ENCODE data around the gene TXNL1. TPM values are rescaled to one million over a fixed set of nuclear protein-coding genes. Genes with fewer than 3 reads are reported as not detected.
A peak's percentile ranks its signal among the peaks of the same experiment; 100 is the strongest.

Gene TXNL1
- 52.6 and 52.8 TPM in 2 replicates for total RNA-seq (2014; rRNA removed; shearing (Covaris generic); ENCODE audit: low replicate concordance)

GRCh38 chr18:56638232-56639103, at the start of gene TXNL1:
TSS of gene TXNL1 (minus strand) at chr18:56638592. CDS start at chr18:56638440, 152 bp downstream.
- Histone ChIP-seq H3K9me3 (ENCODE audit: low read length) (no peaks in the 10 kb centered on the region), H3K4me2 (ENCODE audit: low read depth, low read length, poor library complexity, severe bottlenecking) (peak within 1 kb of the TSS; percentile 96), H3K9me2 (replicated peaks; ENCODE audit: insufficient read depth, low read length) (no peaks in the 10 kb centered on the region), H3K27ac (ENCODE audit: low read length) (peak within 1 kb of the TSS; percentile 77), H3K79me2 (ENCODE audit: low read length) (peaks cover 49% of the 10 kb centered on the region), H4K20me1 (ENCODE audit: insufficient read depth, low read depth, low read length) (peaks cover 30% of the 10 kb centered on the region), H3K36me3 (ENCODE audit: insufficient read depth, low read length) (peaks cover 26% of the 10 kb centered on the region), H3K4me1 (ENCODE audit: low read length) (peaks cover 31% of the 10 kb centered on the region), H3K27me3 (ENCODE audit: low read length) (no peaks in the 10 kb centered on the region), H3K9ac (ENCODE audit: low read length) (peak within 1 kb of the TSS; percentile 95), H3K4me3 (ENCODE audit: low read length) (peak within 1 kb of the TSS; percentile 92), H2AFZ (ENCODE audit: low read length) (no peak within 1 kb of the TSS)
- DNase-seq: peak; percentile 100

GRCh38 chr18:56684277-56684676, 45.9 kb upstream of the TXNL1 start:
- Histone ChIP-seq H3K9ac (ENCODE audit: low read length) (no peak overlapping the region), H3K27ac (ENCODE audit: low read length) (no peak overlapping the region), H3K4me2 (ENCODE audit: low read depth, low read length, poor library complexity, severe bottlenecking) (no peak overlapping the region), H3K36me3 (ENCODE audit: insufficient read depth, low read length) (no peaks in the 10 kb centered on the region), H3K9me3 (ENCODE audit: low read length) (no peaks in the 10 kb centered on the region), H3K79me2 (ENCODE audit: low read length) (no peaks in the 10 kb centered on the region), H3K27me3 (ENCODE audit: low read length) (no peaks in the 10 kb centered on the region), H3K9me2 (replicated peaks; ENCODE audit: insufficient read depth, low read length) (no peaks in the 10 kb centered on the region), H3K4me1 (ENCODE audit: low read length) (peaks cover 9% of the 10 kb centered on the region), H3K4me3 (ENCODE audit: low read length) (no peak overlapping the region), H4K20me1 (ENCODE audit: insufficient read depth, low read depth, low read length) (no peaks in the 10 kb centered on the region), H2AFZ (ENCODE audit: low read length) (no peak overlapping the region)
- no peak for DNase-seq

- Histone ChIP-seq H3K4me1 (ENCODE audit: low read length) (peaks cover 9% of the 10 kb centered on the region), H3K36me3 (ENCODE audit: insufficient read depth, low read length) (no peaks in the 10 kb centered on the region), H4K20me1 (ENCODE audit: insufficient read depth, low read depth, low read length) (no peaks in the 10 kb centered on the region), H3K27me3 (ENCODE audit: low read length) (no peaks in the 10 kb centered on the region), H3K4me3 (ENCODE audit: low read length) (no peak overlapping the region), H2AFZ (ENCODE audit: low read length) (no peak overlapping the region), H3K27ac (ENCODE audit: low read length) (no peak overlapping the region), H3K9me3 (ENCODE audit: low read length) (no peaks in the 10 kb centered on the region; the same call in 1 of the 2 replicates), H3K9me2 (replicated peaks; ENCODE audit: insufficient read depth, low read length) (no peaks in the 10 kb centered on the region), H3K4me2 (ENCODE audit: low read depth, low read length, poor library complexity, severe bottlenecking) (no peak overlapping the region), H3K9ac (ENCODE audit: low read length) (no peak overlapping the region), H3K79me2 (ENCODE audit: low read length) (no peaks in the 10 kb centered on the region)
- no peak for DNase-seq
These were observed 40.6 kb upstream of the TXNL1 start for GRCh38 chr18:56678836-56679565.

- DNase-seq: no peak
- Histone ChIP-seq H3K9me2 (replicated peaks; ENCODE audit: insufficient read depth, low read length) (no peaks in the 10 kb centered on the region), H3K9ac (ENCODE audit: low read length) (no peak overlapping the region), H3K36me3 (ENCODE audit: insufficient read depth, low read length) (no peaks in the 10 kb centered on the region), H3K4me2 (ENCODE audit: low read depth, low read length, poor library complexity, severe bottlenecking) (no peak overlapping the region), H3K27me3 (ENCODE audit: low read length) (no peaks in the 10 kb centered on the region), H3K9me3 (ENCODE audit: low read length) (no peaks in the 10 kb centered on the region; the same call in 1 of the 2 replicates), H3K4me3 (ENCODE audit: low read length) (no peak overlapping the region), H3K4me1 (ENCODE audit: low read length) (peaks cover 2% of the 10 kb centered on the region), H3K79me2 (ENCODE audit: low read length) (no peaks in the 10 kb centered on the region), H4K20me1 (ENCODE audit: insufficient read depth, low read depth, low read length) (no peaks in the 10 kb centered on the region), H3K27ac (ENCODE audit: low read length) (no peak overlapping the region), H2AFZ (ENCODE audit: low read length) (no peak overlapping the region)
These were observed 38.2 kb upstream of the TXNL1 start for GRCh38 chr18:56676639-56677038.

- H2AFZ ChIP-seq (ENCODE audit: low read length): no peak overlapping the region
- H3K27me3 ChIP-seq (ENCODE audit: low read length): no peaks in the 10 kb centered on the region
- H3K9me3 ChIP-seq (ENCODE audit: low read length): no peaks in the 10 kb centered on the region
- H3K9ac ChIP-seq (ENCODE audit: low read length): no peak overlapping the region
- no peak overlapping the region for H3K27ac ChIP-seq (ENCODE audit: low read length)
- no peak overlapping the region for H3K4me3 ChIP-seq (ENCODE audit: low read length)
- H3K79me2 ChIP-seq (ENCODE audit: low read length): no peaks in the 10 kb centered on the region
- peaks cover 6% of the 10 kb centered on the region; the same call in 1 of the 2 replicates for H4K20me1 ChIP-seq (ENCODE audit: insufficient read depth, low read depth, low read length)
- no peaks in the 10 kb centered on the region for H3K36me3 ChIP-seq (ENCODE audit: insufficient read depth, low read length)
- H3K4me2 ChIP-seq (ENCODE audit: low read depth, low read length, poor library complexity, severe bottlenecking): no peak overlapping the region
- DNase-seq: no peak
- H3K9me2 ChIP-seq (replicated peaks; ENCODE audit: insufficient read depth, low read length): no peaks in the 10 kb centered on the region
- no peaks in the 10 kb centered on the region for H3K4me1 ChIP-seq (ENCODE audit: low read length)
These were observed 34.6 kb upstream of the TXNL1 start for GRCh38 chr18:56672981-56673380.

GRCh38 chr18:56672391-56672790, 34.0 kb upstream of the TXNL1 start:
- Histone ChIP-seq H3K79me2 (ENCODE audit: low read length) (no peaks in the 10 kb centered on the region), H3K27me3 (ENCODE audit: low read length) (no peaks in the 10 kb centered on the region), H3K4me1 (ENCODE audit: low read length) (no peaks in the 10 kb centered on the region), H3K9ac (ENCODE audit: low read length) (no peak overlapping the region), H3K4me3 (ENCODE audit: low read length) (no peak overlapping the region), H3K9me2 (replicated peaks; ENCODE audit: insufficient read depth, low read length) (no peaks in the 10 kb centered on the region), H3K4me2 (ENCODE audit: low read depth, low read length, poor library complexity, severe bottlenecking) (no peak overlapping the region), H3K27ac (ENCODE audit: low read length) (no peak overlapping the region), H4K20me1 (ENCODE audit: insufficient read depth, low read depth, low read length) (peaks cover 11% of the 10 kb centered on the region; the same call in 1 of the 2 replicates), H3K36me3 (ENCODE audit: insufficient read depth, low read length) (no peaks in the 10 kb centered on the region), H3K9me3 (ENCODE audit: low read length) (no peaks in the 10 kb centered on the region), H2AFZ (ENCODE audit: low read length) (no peak overlapping the region)
- DNase-seq: no peak

- Histone ChIP-seq H3K4me3 (ENCODE audit: low read length) (no peak overlapping the region), H3K4me2 (ENCODE audit: low read depth, low read length, poor library complexity, severe bottlenecking) (no peak overlapping the region), H3K9me3 (ENCODE audit: low read length) (no peaks in the 10 kb centered on the region), H3K9ac (ENCODE audit: low read length) (no peak overlapping the region), H3K27ac (ENCODE audit: low read length) (no peak overlapping the region), H3K79me2 (ENCODE audit: low read length) (no peaks in the 10 kb centered on the region), H4K20me1 (ENCODE audit: insufficient read depth, low read depth, low read length) (peaks cover 25% of the 10 kb centered on the region; the same call in 1 of the 2 replicates), H3K9me2 (replicated peaks; ENCODE audit: insufficient read depth, low read length) (no peaks in the 10 kb centered on the region), H3K4me1 (ENCODE audit: low read length) (no peaks in the 10 kb centered on the region), H3K36me3 (ENCODE audit: insufficient read depth, low read length) (no peaks in the 10 kb centered on the region), H3K27me3 (ENCODE audit: low read length) (no peaks in the 10 kb centered on the region), H2AFZ (ENCODE audit: low read length) (no peak overlapping the region)
- DNase-seq: no peak
These were observed 24.5 kb upstream of the TXNL1 start for GRCh38 chr18:56662902-56663301.

GRCh38 chr18:56662502-56662901, 24.1 kb upstream of the TXNL1 start:
- H3K4me3 ChIP-seq (ENCODE audit: low read length): no peak overlapping the region
- no peaks in the 10 kb centered on the region for H3K79me2 ChIP-seq (ENCODE audit: low read length)
- no peaks in the 10 kb centered on the region for H3K9me3 ChIP-seq (ENCODE audit: low read length)
- no peak for DNase-seq
- no peak overlapping the region for H3K9ac ChIP-seq (ENCODE audit: low read length)
- no peak overlapping the region for H3K27ac ChIP-seq (ENCODE audit: low read length)
- peaks cover 21% of the 10 kb centered on the region; the same call in 1 of the 2 replicates for H4K20me1 ChIP-seq (ENCODE audit: insufficient read depth, low read depth, low read length)
- no peaks in the 10 kb centered on the region for H3K9me2 ChIP-seq (replicated peaks; ENCODE audit: insufficient read depth, low read length)
- H3K4me2 ChIP-seq (ENCODE audit: low read depth, low read length, poor library complexity, severe bottlenecking): no peak overlapping the region
- no peaks in the 10 kb centered on the region for H3K36me3 ChIP-seq (ENCODE audit: insufficient read depth, low read length)
- no peaks in the 10 kb centered on the region for H3K4me1 ChIP-seq (ENCODE audit: low read length)
- no peaks in the 10 kb centered on the region for H3K27me3 ChIP-seq (ENCODE audit: low read length)
- no peak overlapping the region for H2AFZ ChIP-seq (ENCODE audit: low read length)

Data from Karpas-422 (cell line).